Measurements from ENCODE around the gene TTPAL.

The TTPAL gene

DNA sequence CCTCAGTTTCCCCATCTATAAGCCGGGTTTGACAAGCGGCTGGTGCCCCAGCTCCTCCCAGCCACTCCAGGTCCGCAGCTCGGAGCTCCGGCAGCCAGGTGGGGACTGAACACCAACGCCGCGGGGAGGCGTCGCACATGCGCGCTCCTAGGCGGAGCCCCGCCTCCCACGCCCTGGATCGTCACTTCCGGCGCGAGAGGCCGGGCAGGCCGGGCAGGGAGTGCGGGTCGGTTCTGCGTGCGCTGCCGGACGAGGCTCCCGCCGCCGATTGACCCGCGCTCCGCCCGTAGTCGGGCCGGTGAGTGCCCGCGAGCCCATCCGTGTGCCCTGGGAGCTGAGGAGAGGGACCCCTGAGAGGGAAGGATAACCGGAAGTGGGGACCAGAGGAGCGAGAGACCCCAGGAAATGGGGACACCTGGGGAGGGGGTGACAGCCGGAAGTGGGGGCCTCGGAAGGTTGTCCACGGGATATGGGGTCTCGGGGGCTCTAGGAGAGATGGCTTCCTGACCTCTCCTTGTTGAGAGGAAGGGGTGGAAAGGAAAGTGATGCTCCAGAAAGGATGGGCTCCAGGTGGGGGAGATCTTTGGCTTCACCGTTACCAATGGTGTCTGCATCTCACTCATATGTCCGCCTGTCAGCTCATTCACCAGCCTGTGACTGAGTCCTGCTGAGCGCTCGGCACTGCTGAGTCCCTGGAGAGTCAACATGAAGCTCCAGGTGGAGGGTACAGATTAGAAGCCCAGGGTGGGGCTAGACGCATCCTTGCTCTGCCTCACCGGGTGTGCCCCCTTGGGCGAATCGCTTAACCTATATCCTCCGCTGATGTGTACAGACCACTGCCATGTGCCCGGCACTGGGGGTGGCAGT lies at the start of gene TTPAL:
TSS of gene TTPAL (plus strand) at position 181 of the 867 bp plus-strand sequence. CDS start 4,126 bp downstream, outside the sequence.
- DNase-seq, result peak; percentile 24 to 88 (median 74)

GRCh38 chr20:44425923-44426322 lies 49.8 kb upstream of the TTPAL start:
- no peak for DNase-seq

- DNase-seq, result peak in 1 of 14 donors; percentile 36
Observed at GRCh38 chr20:44426879-44427790, 48.5 kb upstream of the TTPAL start.

- DNase-seq, result peak in 1 of 14 donors; percentile 18
Observed at GRCh38 chr20:44427804-44428173, 47.9 kb upstream of the TTPAL start.

DNA sequence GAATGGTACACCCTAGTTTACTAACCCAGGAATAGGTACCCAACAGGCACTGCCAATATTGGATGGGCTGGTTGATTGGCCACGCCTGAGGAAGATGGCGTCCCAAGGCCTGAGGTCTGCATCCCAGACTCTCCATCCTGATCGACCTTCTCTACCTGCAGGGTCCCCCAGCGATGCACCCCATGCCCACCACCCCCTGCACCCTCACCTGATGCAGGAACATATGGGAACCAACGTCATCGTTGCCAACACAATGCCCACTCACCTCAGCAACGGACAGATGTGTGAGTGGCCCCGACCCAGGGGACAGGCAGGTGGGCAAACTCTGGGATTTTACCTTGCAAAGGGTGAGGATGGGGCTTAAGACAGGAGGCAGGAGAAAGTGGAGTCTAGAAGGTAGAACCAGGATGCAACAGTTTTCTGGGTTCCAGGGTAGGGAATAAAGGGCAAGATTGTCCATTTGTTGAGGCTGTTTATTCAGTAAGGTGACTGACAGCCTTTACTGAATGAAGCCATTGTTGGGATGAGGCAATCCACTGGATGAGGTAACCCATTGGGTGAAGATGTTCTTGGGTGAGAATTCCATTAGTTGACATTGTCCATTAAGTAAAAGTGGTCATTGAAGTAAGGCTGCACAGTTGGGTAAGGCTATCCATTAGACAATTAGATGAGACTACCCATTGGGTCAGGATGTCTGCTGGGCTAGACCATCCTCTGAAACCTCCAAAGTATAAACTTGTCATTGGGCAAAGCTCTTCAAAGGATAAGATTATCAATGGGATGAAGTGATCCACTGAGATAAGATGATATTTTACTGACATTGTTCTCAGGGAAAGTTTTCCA lies 47.3 kb upstream of the TTPAL start:
- DNase-seq, result no peak

GRCh38 chr20:44429017-44429339 lies 46.7 kb upstream of the TTPAL start:
- DNase-seq, result no peak

GRCh38 chr20:44429419-44430269 lies 46.0 kb upstream of the TTPAL start:
- no peak for DNase-seq

GRCh38 chr20:44430270-44431065 lies 45.2 kb upstream of the TTPAL start:
- DNase-seq, result no peak

GRCh38 chr20:44431118-44431501 lies 44.6 kb upstream of the TTPAL start:
- DNase-seq, result no peak

DNA sequence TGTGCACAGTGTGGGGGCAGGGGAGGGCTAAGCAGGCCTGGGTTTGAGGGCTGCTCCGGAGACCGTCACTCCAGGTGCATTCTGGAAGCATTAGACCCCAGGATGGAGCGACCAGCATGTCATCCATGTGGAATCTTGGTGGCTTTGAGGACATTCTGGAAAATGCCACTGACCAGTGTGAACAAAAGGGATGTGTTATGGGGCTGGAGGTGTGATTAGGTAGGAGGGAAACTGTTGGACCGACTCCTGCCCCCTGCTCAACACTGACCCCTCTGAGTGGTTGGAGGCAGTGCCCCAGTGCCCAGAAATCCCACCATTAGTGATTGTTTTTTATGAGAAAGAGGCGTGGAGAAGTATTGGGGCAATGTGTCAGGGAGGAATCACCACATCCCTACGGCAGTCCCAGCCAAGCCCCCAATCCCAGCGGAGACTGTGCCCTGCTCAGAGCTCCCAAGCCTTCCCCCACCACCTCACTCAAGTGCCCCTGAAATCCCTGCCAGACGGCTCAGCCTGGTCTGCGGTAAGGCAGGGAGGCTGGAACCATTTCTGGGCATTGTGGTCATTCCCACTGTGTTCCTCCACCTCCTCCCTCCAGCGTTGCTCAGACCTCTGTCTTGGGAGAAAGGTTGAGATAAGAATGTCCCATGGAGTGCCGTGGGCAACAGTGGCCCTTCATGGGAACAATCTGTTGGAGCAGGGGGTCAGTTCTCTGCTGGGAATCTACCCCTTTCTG lies 44.0 kb upstream of the TTPAL start:
- DNase-seq, result no peak

- DNase-seq, result no peak
Observed at GRCh38 chr20:44432618-44433577, 42.8 kb upstream of the TTPAL start.

DNA sequence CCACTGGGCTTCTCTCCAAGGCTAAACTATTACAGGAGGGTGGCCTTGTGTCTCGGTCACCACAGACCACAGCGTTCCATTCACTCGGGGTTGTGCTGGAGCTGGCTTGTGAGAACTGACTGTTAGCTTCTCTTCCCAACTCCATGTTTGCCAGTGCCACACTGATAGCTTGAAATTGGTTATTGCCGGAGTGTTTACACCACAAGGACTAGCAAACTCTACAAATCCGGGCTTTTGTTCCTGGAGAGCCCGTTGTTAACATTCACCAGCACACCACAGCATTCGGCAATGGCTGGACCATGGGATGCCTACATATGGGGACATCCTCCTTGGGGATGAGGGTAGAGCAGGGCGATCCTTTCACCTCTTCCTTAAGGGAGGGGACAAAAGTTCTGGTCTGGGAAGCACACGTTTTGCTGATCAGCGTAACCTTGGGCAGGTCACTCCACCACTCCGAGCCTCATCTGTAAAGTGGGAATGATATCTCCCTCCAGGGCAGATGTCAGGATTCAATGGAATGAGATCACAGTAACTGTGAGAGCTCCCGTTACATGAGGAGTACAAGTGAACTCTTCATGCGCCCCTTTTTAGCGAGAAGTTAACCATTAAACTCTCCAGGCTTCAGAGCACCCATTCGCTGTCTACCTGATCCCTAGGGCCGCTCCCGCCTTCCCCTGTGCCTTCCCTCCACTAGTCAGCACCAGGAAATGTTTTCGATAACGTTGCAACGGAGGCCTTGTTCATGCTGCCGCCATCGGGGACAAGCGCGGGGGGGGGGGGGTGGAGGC lies 41.7 kb upstream of the TTPAL start:
- no peak for DNase-seq

GRCh38 chr20:44435630-44436335 lies 39.9 kb upstream of the TTPAL start:
- no peak for DNase-seq

GRCh38 chr20:44436393-44436792 lies 39.3 kb upstream of the TTPAL start:
- DNase-seq, result no peak

DNA sequence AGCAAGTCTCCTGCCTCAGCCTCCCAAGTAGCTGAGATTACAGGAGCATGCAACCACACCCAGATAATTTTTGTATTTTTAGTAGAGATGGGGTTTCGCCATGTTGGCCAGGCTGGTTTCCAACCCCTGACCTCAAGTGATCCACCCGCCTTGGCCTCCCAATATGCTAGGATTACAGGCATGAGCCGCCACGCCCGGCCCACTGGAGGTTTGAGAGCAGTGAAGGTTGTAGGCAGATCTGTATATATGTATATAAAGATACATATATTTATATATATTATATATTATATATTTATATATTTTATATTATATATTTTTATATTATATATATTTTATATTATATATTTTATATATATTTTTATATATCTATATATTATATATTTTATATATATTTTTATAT lies 38.2 kb upstream of the TTPAL start:
- no peak for DNase-seq

DNA sequence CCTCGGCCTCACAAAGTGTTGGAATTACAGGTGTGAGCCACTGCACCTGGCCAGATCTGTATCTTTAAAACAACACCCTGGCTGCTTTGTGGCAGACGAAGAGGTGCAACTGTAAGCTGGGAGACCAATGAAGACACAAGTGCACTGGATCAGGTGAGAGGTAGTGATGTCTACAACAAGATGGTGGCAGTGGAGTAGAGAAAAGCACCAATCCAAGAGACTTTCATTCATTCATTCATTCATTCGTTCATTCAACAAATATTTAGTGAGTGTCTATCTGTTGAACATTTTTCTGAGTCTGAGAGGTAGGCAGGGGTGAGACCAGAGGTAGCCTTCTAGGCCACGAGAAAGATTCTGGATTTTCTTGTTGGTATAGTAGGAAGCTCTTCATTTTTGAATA lies 36.9 kb upstream of the TTPAL start:
- no peak for DNase-seq

- DNase-seq, result no peak
Observed at GRCh38 chr20:44439318-44439717, 36.4 kb upstream of the TTPAL start.

Data from C1 segment of cervical spinal cord (tissue), 14 donors.